HepG2 (cell line): ENCODE measurements around the gene PRR14. TPM values are rescaled to one million over a fixed set of nuclear protein-coding genes. Genes with fewer than 3 reads are reported as not detected.

Experiments
- CERS6 ChIP-seq: sonication (generic); formaldehyde crosslinking; IDR thresholded peaks from 2 replicates; pipeline ENCODE4 v1.5.0; 2020; ENCODE audit warnings: missing genetic modification reagents
- IRF1 ChIP-seq: sonication (generic); formaldehyde crosslinking; IDR thresholded peaks from 2 replicates; pipeline ENCODE4 v1.4.0; 2020; ENCODE audit warnings: low read depth, mild to moderate bottlenecking, missing genetic modification reagents
- IRX3 ChIP-seq: sonication (generic); formaldehyde crosslinking; IDR thresholded peaks from 2 replicates; pipeline ENCODE4 v1.8.1; 2023; ENCODE audit warnings: mild to moderate bottlenecking, low read depth, missing genetic modification reagents, borderline replicate concordance
- MTA3 ChIP-seq: sonication (generic); formaldehyde crosslinking; IDR thresholded peaks from 2 replicates; pipeline ENCODE4 v1.4.0; 2020; ENCODE audit warnings: missing genetic modification reagents
- MXD4 ChIP-seq: IDR thresholded peaks from 2 replicates; pipeline ENCODE4 v1.6.1; 2016; ENCODE audit warnings: mild to moderate bottlenecking, missing biosample characterization, missing genetic modification reagents
- ZNF335 ChIP-seq: sonication (generic); formaldehyde crosslinking; IDR thresholded peaks from 2 replicates; pipeline ENCODE4 v1.4.0; 2020; ENCODE audit warnings: missing genetic modification reagents
- ZNF431 ChIP-seq: sonication (generic); formaldehyde crosslinking; IDR thresholded peaks from 2 replicates; pipeline ENCODE4 v1.9.0; 2022; ENCODE audit warnings: missing genetic modification reagents, low read depth, mild to moderate bottlenecking, borderline replicate concordance
- ZNF674 ChIP-seq: sonication (generic); formaldehyde crosslinking; IDR thresholded peaks from 2 replicates; pipeline ENCODE4 v1.5.0; 2020; ENCODE audit warnings: low read depth, mild to moderate bottlenecking, missing genetic modification reagents
- polyA plus RNA-seq, 8 experiments: library from polyadenylated mRNA; depleted of rRNA in 3 of 8; stranded (reverse) in 7 of 8; unstranded in 1 of 8; fragments of >200 nt; fragmentation: Illumina TruSeq in 4 of 8; extraction: Trizol in 4 of 8; gene quantifications; 2 replicates each; pipeline versions ENCODE4 v1.2.1 to v1.2.3, GENCODE V29; 2011 to 2016; ENCODE audit warnings: low read depth in 4 of 8, missing spikeins in 1 of 8, mixed read lengths in 1 of 8; ENCODE audit not compliant: insufficient read depth in 1 of 8
- total RNA-seq, 5 experiments: library from RNA; depleted of rRNA; stranded (reverse); fragments of >200 nt; fragmentation: Illumina TruSeq; extraction: Trizol; gene quantifications; 2 replicates each; pipeline ENCODE4 v1.2.3, GENCODE V29; 2016; ENCODE audit warnings: low read depth in 1 of 5
- TF ChIP-seq, protein P1 (sequence below): sonication (generic); formaldehyde crosslinking; IDR thresholded peaks from 2 replicates; pipeline ENCODE4 v1.4.0; 2020; ENCODE audit warnings: mild to moderate bottlenecking, missing genetic modification reagents
- TF ChIP-seq, protein P2 (sequence below): IDR thresholded peaks from 2 replicates; pipeline ENCODE4 v1.6.1; 2016; ENCODE audit warnings: low read depth, missing genetic modification reagents, missing compliant biosample characterization
- TF ChIP-seq, protein P3 (sequence below): sonication (generic); formaldehyde crosslinking; IDR thresholded peaks from 2 replicates; pipeline ENCODE4 v1.4.0; 2020; ENCODE audit warnings: missing genetic modification reagents

Gene PRR14
- total and polyA plus RNA-seq, 2 of the 13 experiments (the other 11 are each of a cell fraction or from before 2014, with no cell fraction given), result 8.4 to 11.0 TPM

DNA sequence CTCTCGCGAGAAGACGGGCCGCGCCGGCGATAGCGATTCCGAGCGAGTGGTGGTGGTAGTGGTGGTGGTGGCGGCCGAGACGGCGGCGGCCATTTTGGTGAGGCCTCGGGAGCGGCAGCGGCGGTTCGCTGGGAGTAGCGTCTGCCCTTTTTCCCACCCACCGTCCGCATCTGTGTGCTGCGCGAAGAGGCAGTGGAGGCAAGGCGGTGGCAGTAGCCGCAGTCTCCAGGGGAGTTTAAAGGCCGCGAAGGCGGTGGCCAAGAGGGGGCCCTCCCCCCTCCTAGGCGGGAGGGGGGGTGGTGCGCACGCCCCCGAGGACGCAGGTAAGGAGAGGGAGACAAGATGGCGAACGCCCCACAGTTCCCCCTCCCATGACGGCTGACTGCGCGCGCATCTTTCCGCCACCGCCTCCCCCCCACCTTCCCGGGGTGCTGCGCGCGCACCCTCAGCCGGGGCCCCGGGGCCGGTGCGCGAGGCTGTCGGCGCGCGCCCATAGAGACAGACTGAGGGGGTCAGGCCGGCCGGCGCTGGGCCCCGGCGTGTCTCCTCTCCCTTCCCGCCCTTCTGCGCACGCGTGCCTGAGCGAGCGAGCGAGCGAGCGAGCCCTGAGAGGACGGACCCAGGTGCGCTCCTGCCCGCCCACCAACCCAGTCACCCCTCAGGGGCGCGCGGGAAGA lies 47.5 kb downstream of the PRR14 start (continued):
- TF ChIP-seq, protein P1, sequence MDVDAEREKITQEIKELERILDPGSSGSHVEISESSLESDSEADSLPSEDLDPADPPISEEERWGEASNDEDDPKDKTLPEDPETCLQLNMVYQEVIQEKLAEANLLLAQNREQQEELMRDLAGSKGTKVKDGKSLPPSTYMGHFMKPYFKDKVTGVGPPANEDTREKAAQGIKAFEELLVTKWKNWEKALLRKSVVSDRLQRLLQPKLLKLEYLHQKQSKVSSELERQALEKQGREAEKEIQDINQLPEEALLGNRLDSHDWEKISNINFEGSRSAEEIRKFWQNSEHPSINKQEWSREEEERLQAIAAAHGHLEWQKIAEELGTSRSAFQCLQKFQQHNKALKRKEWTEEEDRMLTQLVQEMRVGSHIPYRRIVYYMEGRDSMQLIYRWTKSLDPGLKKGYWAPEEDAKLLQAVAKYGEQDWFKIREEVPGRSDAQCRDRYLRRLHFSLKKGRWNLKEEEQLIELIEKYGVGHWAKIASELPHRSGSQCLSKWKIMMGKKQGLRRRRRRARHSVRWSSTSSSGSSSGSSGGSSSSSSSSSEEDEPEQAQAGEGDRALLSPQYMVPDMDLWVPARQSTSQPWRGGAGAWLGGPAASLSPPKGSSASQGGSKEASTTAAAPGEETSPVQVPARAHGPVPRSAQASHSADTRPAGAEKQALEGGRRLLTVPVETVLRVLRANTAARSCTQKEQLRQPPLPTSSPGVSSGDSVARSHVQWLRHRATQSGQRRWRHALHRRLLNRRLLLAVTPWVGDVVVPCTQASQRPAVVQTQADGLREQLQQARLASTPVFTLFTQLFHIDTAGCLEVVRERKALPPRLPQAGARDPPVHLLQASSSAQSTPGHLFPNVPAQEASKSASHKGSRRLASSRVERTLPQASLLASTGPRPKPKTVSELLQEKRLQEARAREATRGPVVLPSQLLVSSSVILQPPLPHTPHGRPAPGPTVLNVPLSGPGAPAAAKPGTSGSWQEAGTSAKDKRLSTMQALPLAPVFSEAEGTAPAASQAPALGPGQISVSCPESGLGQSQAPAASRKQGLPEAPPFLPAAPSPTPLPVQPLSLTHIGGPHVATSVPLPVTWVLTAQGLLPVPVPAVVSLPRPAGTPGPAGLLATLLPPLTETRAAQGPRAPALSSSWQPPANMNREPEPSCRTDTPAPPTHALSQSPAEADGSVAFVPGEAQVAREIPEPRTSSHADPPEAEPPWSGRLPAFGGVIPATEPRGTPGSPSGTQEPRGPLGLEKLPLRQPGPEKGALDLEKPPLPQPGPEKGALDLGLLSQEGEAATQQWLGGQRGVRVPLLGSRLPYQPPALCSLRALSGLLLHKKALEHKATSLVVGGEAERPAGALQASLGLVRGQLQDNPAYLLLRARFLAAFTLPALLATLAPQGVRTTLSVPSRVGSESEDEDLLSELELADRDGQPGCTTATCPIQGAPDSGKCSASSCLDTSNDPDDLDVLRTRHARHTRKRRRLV (CRISPR knock-in tag), result no peak; the same call in 1 of the 2 replicates
- TF ChIP-seq MTA3 (CRISPR knock-in tag), result no peak; the same call in 1 of the 2 replicates
- TF ChIP-seq CERS6 (CRISPR knock-in tag), result no peak
- TF ChIP-seq, protein P2, sequence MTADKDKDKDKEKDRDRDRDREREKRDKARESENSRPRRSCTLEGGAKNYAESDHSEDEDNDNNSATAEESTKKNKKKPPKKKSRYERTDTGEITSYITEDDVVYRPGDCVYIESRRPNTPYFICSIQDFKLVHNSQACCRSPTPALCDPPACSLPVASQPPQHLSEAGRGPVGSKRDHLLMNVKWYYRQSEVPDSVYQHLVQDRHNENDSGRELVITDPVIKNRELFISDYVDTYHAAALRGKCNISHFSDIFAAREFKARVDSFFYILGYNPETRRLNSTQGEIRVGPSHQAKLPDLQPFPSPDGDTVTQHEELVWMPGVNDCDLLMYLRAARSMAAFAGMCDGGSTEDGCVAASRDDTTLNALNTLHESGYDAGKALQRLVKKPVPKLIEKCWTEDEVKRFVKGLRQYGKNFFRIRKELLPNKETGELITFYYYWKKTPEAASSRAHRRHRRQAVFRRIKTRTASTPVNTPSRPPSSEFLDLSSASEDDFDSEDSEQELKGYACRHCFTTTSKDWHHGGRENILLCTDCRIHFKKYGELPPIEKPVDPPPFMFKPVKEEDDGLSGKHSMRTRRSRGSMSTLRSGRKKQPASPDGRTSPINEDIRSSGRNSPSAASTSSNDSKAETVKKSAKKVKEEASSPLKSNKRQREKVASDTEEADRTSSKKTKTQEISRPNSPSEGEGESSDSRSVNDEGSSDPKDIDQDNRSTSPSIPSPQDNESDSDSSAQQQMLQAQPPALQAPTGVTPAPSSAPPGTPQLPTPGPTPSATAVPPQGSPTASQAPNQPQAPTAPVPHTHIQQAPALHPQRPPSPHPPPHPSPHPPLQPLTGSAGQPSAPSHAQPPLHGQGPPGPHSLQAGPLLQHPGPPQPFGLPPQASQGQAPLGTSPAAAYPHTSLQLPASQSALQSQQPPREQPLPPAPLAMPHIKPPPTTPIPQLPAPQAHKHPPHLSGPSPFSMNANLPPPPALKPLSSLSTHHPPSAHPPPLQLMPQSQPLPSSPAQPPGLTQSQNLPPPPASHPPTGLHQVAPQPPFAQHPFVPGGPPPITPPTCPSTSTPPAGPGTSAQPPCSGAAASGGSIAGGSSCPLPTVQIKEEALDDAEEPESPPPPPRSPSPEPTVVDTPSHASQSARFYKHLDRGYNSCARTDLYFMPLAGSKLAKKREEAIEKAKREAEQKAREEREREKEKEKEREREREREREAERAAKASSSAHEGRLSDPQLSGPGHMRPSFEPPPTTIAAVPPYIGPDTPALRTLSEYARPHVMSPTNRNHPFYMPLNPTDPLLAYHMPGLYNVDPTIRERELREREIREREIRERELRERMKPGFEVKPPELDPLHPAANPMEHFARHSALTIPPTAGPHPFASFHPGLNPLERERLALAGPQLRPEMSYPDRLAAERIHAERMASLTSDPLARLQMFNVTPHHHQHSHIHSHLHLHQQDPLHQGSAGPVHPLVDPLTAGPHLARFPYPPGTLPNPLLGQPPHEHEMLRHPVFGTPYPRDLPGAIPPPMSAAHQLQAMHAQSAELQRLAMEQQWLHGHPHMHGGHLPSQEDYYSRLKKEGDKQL (CRISPR knock-in tag), result no peak
- peak; percentile 52 for TF ChIP-seq ZNF431 (CRISPR knock-in tag)
- TF ChIP-seq, protein P3, sequence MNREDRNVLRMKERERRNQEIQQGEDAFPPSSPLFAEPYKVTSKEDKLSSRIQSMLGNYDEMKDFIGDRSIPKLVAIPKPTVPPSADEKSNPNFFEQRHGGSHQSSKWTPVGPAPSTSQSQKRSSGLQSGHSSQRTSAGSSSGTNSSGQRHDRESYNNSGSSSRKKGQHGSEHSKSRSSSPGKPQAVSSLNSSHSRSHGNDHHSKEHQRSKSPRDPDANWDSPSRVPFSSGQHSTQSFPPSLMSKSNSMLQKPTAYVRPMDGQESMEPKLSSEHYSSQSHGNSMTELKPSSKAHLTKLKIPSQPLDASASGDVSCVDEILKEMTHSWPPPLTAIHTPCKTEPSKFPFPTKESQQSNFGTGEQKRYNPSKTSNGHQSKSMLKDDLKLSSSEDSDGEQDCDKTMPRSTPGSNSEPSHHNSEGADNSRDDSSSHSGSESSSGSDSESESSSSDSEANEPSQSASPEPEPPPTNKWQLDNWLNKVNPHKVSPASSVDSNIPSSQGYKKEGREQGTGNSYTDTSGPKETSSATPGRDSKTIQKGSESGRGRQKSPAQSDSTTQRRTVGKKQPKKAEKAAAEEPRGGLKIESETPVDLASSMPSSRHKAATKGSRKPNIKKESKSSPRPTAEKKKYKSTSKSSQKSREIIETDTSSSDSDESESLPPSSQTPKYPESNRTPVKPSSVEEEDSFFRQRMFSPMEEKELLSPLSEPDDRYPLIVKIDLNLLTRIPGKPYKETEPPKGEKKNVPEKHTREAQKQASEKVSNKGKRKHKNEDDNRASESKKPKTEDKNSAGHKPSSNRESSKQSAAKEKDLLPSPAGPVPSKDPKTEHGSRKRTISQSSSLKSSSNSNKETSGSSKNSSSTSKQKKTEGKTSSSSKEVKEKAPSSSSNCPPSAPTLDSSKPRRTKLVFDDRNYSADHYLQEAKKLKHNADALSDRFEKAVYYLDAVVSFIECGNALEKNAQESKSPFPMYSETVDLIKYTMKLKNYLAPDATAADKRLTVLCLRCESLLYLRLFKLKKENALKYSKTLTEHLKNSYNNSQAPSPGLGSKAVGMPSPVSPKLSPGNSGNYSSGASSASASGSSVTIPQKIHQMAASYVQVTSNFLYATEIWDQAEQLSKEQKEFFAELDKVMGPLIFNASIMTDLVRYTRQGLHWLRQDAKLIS, result peak; percentile 69
- peak; percentile 48; the same call in 1 of the 2 replicates for TF ChIP-seq MXD4 (CRISPR knock-in tag)
- 0 out of 2 replicates have a peak, but pooled peaks have one; percentile 55 for TF ChIP-seq IRF1
- TF ChIP-seq IRX3 (CRISPR knock-in tag), result no peak; the same call in 1 of the 2 replicates
- TF ChIP-seq ZNF335 (CRISPR knock-in tag), result peak; percentile 78; the same call in 1 of the 2 replicates
- TF ChIP-seq ZNF674 (CRISPR knock-in tag), result peak; percentile 87
